Endothelial cell of umbilical vein (primary cell): ENCODE data around the gene ZNF274. TPM values are rescaled to one million over a fixed set of nuclear protein-coding genes. Genes with fewer than 3 reads are reported as not detected.

Source experiments
- BruUV-seq: library from RNA; stranded (reverse); fragments of 400-500 nt; replicated peaks from 2 replicates; lab custom pipeline; 2021; lab: Mats Ljungman, UMichigan
- CTCF ChIA-PET: fragments of 300-600, 350-600 bp; sonication (Branson Sonifier 250); formaldehyde crosslinking; loops from one replicate; lab custom pipeline; 2021; ENCODE audit warnings: antibody characterized with exemption, inconsistent platforms; lab: Charles Lee
- POLR2A ChIA-PET: fragments of 300-600, 350-600 bp; sonication (Branson Sonifier 250); formaldehyde crosslinking; loops from one replicate; lab custom pipeline; 2021; ENCODE audit warnings: antibody characterized with exemption, inconsistent platforms; lab: Charles Lee
- DNase-seq: peaks from one replicate; pipeline ENCODE4 v3.0.0-alpha.2; 2011; ENCODE audit warnings: low read depth, low spot score
- FAIRE-seq: peaks from 2 replicates; lab custom pipeline; 2011; peaks lifted over from hg19 to GRCh38; lab: Jason Lieb, UNC
- H2AFZ ChIP-seq: 2 replicates; pipeline ENCODE4 v1.6.0; 2012; ENCODE audit warnings: low read depth, low read length, control low read depth, inconsistent platforms
- H3K27ac ChIP-seq: 2 replicates; pipeline ENCODE4 v1.5.1; 2011; ENCODE audit warnings: low read depth, mild to moderate bottlenecking, control low read depth, low read length, moderate library complexity; ENCODE audit not compliant: insufficient read depth
- H3K27me3 ChIP-seq, 2 experiments: 2 replicates each; pipeline versions ENCODE4 v1.6.0 to v1.6.1; 2011; ENCODE audit warnings: low read length in 2 of 2, mixed read lengths in 1 of 2; ENCODE audit not compliant: control insufficient read depth in 2 of 2, insufficient read depth in 2 of 2
- H3K36me3 ChIP-seq, 2 experiments: 2 replicates in 1 of 2; 3 replicates in 1 of 2; pipeline ENCODE4 v1.5.1; 2011; ENCODE audit warnings: low read length in 2 of 2, mild to moderate bottlenecking in 1 of 2, moderate library complexity in 1 of 2; ENCODE audit not compliant: control insufficient read depth in 2 of 2, insufficient read depth in 2 of 2; ENCODE audit errors: extremely low read depth in 1 of 2
- H3K4me1 ChIP-seq: 3 replicates; pipeline ENCODE4 v1.5.1; 2011; ENCODE audit warnings: mild to moderate bottlenecking, low read length; ENCODE audit not compliant: control insufficient read depth, insufficient read depth; ENCODE audit errors: extremely low read depth
- H3K4me2 ChIP-seq: 2 replicates; pipeline ENCODE4 v1.6.1; 2011; ENCODE audit warnings: low read length, control low read depth, mixed read lengths; ENCODE audit not compliant: insufficient read depth
- H3K4me3 ChIP-seq, 3 experiments: fragments of 200-600 bp in 1 of 3; sonication (generic), shearing (Covaris generic) in 1 of 3; replicated peaks in 1 of 3; 2 replicates each; pipeline ENCODE4 v1.5.1; 2011 to 2016; ENCODE audit warnings: control low read depth in 3 of 3, low read length in 3 of 3, mild to moderate bottlenecking in 2 of 3, inconsistent platforms in 1 of 3, low read depth in 1 of 3, moderate library complexity in 1 of 3; ENCODE audit not compliant: insufficient read depth in 1 of 3
- H3K79me2 ChIP-seq: 2 replicates; pipeline ENCODE4 v1.6.0; 2012; ENCODE audit warnings: low read length, inconsistent platforms; ENCODE audit not compliant: control insufficient read depth, insufficient read depth
- H3K9ac ChIP-seq: replicated peaks from 2 replicates; pipeline ENCODE3; 2011; ENCODE audit warnings: low read length, control low read depth; ENCODE audit not compliant: insufficient read depth; ENCODE audit errors: extremely low read depth
- H3K9me1 ChIP-seq: replicated peaks from 3 replicates; pipeline ENCODE4 v1.6.0; 2011; ENCODE audit warnings: mild to moderate bottlenecking, low read length; ENCODE audit not compliant: control insufficient read depth, insufficient read depth; ENCODE audit errors: extremely low read depth
- H3K9me3 ChIP-seq: replicated peaks from 2 replicates; pipeline ENCODE4 v1.5.1; 2012; ENCODE audit warnings: low read length, inconsistent platforms; ENCODE audit not compliant: control insufficient read depth, insufficient read depth
- H4K20me1 ChIP-seq: replicated peaks from 2 replicates; pipeline ENCODE3; 2011; ENCODE audit warnings: mild to moderate bottlenecking, low read length; ENCODE audit not compliant: control insufficient read depth, insufficient read depth; ENCODE audit errors: extremely low read depth
- EZH2 ChIP-seq: IDR thresholded peaks from 2 replicates; pipeline ENCODE4 v1.6.1; 2012; ENCODE audit warnings: borderline replicate concordance, low read depth, mild to moderate bottlenecking, moderate library complexity, low read length, inconsistent platforms; ENCODE audit not compliant: severe bottlenecking
- FOS ChIP-seq: IDR thresholded peaks from 2 replicates; pipeline ENCODE4 v1.6.1; 2011; ENCODE audit warnings: mild to moderate bottlenecking, low read length, moderate library complexity, borderline replicate concordance; ENCODE audit not compliant: insufficient read depth
- GATA2 ChIP-seq: IDR thresholded peaks from 2 replicates; pipeline ENCODE4 v1.7.0; 2011; ENCODE audit warnings: low read depth, mild to moderate bottlenecking, moderate library complexity, mixed read lengths, low read length; ENCODE audit not compliant: insufficient read length, insufficient read depth
- JUN ChIP-seq: IDR thresholded peaks from 2 replicates; pipeline ENCODE4 v1.6.1; 2011; ENCODE audit warnings: borderline replicate concordance, low read depth; ENCODE audit not compliant: insufficient read length, insufficient read depth
- MYC ChIP-seq: IDR thresholded peaks from one replicate; pipeline ENCODE4 v1.6.1; 2011; ENCODE audit warnings: mild to moderate bottlenecking, low read depth, low read length
- POLR2A ChIP-seq: IDR thresholded peaks from 2 replicates; pipeline ENCODE4 v1.6.1; 2012; ENCODE audit warnings: low read depth, mild to moderate bottlenecking, control low read depth, low read length
- POLR2AphosphoS5 ChIP-seq: IDR thresholded peaks from 2 replicates; pipeline ENCODE4 v1.6.1; 2012; ENCODE audit warnings: low read depth, mild to moderate bottlenecking, control low read depth, low read length, moderate library complexity; ENCODE audit not compliant: insufficient read depth
- dilution Hi-C: fragments of 300-500 bp; cut with MboI; formaldehyde crosslinking; loops from one replicate; pipeline ENCODE4 v1.15.0; 2019; ENCODE audit warnings: low sequenced_read_pairs; ENCODE audit not compliant: extremely low pct_ligation_motif_present
- intact Hi-C: fragments of 100-400 bp; cut with micrococcal nuclease; formaldehyde crosslinking; loops from one replicate; pipeline ENCODE4 v1.10.0; 2022
- polyA plus RNA-seq, 4 experiments: library from polyadenylated mRNA; depleted of rRNA in 3 of 4; stranded (reverse) in 3 of 4; unstranded in 1 of 4; fragments of >200 nt; gene quantifications; 2 replicates each; pipeline versions ENCODE4 v1.2.1 to v1.2.3, GENCODE V29; 2011 to 2012; ENCODE audit warnings: missing spikeins in 1 of 4
- total RNA-seq: library from RNA; stranded (reverse); gene quantifications from 2 replicates; pipeline ENCODE4 v1.2.3, GENCODE V29; 2021
- TF ChIP-seq, protein P1 (sequence below), 2 donors: IDR thresholded peaks; 1 replicate in 1 of 2; 2 replicates in 1 of 2; pipeline ENCODE4 v1.5.1; 2011; ENCODE audit warnings: low read length in 2 of 2, mild to moderate bottlenecking in 2 of 2, moderate library complexity in 2 of 2, control low read depth in 1 of 2, inconsistent platforms in 1 of 2, low read depth in 1 of 2; ENCODE audit not compliant: insufficient read depth in 1 of 2; ENCODE audit errors: extremely low read depth in 1 of 2
- TF ChIP-seq, protein P2 (sequence below): IDR thresholded peaks from 2 replicates; pipeline ENCODE4 v1.6.1; 2011; ENCODE audit not compliant: insufficient read depth, insufficient read length

Gene ZNF274
- total and polyA plus RNA-seq, 2 donors (not counting 3 experiments of a cell fraction or from before 2014, with no cell fraction given), result 10.1 to 18.3 TPM

DNA sequence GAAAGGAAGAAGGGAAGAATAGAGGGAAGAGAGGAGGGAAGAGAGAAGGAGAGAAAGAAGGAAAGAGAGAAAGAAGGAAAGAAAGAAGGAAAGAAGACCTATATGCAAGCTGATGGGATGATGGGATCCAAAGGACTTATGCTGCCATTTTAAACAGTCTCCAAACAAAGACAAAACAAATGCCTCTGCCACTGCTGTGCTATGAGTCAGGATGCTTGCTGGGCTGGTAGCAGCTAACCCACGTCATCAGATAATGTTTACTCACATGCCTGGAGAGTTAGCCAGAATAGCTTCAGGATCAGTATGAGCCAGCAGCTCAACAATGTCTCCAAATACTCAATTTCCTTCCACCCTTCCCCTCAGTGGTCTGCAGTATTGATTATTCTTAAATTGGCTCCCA, 12.0 kb upstream of the ZNF274 start:
- no peaks in the 10 kb centered on the region for H3K79me2 ChIP-seq
- no peak overlapping the region for H3K4me3 ChIP-seq
- no TSS peak for BruUV-seq
- dilution Hi-C loops, result no loop called here
- H3K9me3 ChIP-seq, result peaks cover 8% of the 10 kb centered on the region
- H3K27me3 ChIP-seq, result no peaks in the 10 kb centered on the region
- intact Hi-C loops, result no loop called here
- DNase-seq (no peak), FAIRE-seq (no peak)
- H3K9ac ChIP-seq, result no peak overlapping the region
- H3K27ac ChIP-seq, result no peak overlapping the region
- ChIA-PET POLR2A (no interaction called here), CTCF (interaction anchor here (0.6 kb wide), 1 partner anchor 12 kb away, joined by 3 read pairs; no protein-coding TSS in a partner anchor)
- no peaks in the 10 kb centered on the region for H3K9me1 ChIP-seq
- H3K4me1 ChIP-seq, result no peaks in the 10 kb centered on the region
- no peak for TF ChIP-seq GATA2
- TF ChIP-seq POLR2AphosphoS5, result no peak
- no peak for TF ChIP-seq EZH2
- TF ChIP-seq, protein P1, sequence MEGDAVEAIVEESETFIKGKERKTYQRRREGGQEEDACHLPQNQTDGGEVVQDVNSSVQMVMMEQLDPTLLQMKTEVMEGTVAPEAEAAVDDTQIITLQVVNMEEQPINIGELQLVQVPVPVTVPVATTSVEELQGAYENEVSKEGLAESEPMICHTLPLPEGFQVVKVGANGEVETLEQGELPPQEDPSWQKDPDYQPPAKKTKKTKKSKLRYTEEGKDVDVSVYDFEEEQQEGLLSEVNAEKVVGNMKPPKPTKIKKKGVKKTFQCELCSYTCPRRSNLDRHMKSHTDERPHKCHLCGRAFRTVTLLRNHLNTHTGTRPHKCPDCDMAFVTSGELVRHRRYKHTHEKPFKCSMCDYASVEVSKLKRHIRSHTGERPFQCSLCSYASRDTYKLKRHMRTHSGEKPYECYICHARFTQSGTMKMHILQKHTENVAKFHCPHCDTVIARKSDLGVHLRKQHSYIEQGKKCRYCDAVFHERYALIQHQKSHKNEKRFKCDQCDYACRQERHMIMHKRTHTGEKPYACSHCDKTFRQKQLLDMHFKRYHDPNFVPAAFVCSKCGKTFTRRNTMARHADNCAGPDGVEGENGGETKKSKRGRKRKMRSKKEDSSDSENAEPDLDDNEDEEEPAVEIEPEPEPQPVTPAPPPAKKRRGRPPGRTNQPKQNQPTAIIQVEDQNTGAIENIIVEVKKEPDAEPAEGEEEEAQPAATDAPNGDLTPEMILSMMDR (IDR thresholded peaks at IDR 0.05; ENCODE audit: extremely low read depth in 1 of 2, insufficient read depth in 1 of 2, low read depth in 1 of 2, low read length in 2 of 2), result no peak
- TF ChIP-seq JUN, result no peak
- no peak for TF ChIP-seq MYC
- TF ChIP-seq, protein P2, sequence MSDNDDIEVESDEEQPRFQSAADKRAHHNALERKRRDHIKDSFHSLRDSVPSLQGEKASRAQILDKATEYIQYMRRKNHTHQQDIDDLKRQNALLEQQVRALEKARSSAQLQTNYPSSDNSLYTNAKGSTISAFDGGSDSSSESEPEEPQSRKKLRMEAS, result no peak
- no peak for TF ChIP-seq FOS
- TF ChIP-seq POLR2A, result no peak
- no peak overlapping the region for H2AFZ ChIP-seq
- no peak overlapping the region for H3K4me2 ChIP-seq
- no peaks in the 10 kb centered on the region for H4K20me1 ChIP-seq
- H3K36me3 ChIP-seq, result no peaks in the 10 kb centered on the region
